A673 (cell line): Measurements from ENCODE around the gene TEX2. TPM values are rescaled to one million over a fixed set of nuclear protein-coding genes. Genes with fewer than 3 reads are reported as not detected.

Source experiments
- BruUV-seq: library from RNA; stranded (reverse); fragments of 400-500 nt; replicated peaks from 2 replicates; lab custom pipeline; 2021; lab: Mats Ljungman, UMichigan
- CTCF ChIA-PET: fragments of 300-600 bp; sonication (Branson Sonifier 250); formaldehyde crosslinking; loops from one replicate; lab custom pipeline; 2022; ENCODE audit warnings: antibody characterized with exemption; lab: Charles Lee
- POLR2A ChIA-PET: fragments of 300-600 bp; sonication (Branson Sonifier 250); formaldehyde crosslinking; loops from one replicate; lab custom pipeline; 2022; ENCODE audit warnings: antibody characterized with exemption; ENCODE audit not compliant: low non-redundant PET; lab: Charles Lee
- DNase-seq: peaks from one replicate; pipeline ENCODE4 v3.0.0-alpha.2; 2015; ENCODE audit warnings: low spot score
- H3K27ac ChIP-seq: fragments of 200-600 bp; sonication (generic); 2 replicates; pipeline ENCODE4 v1.5.1; 2016; ENCODE audit warnings: mixed run types, low read depth, mild to moderate bottlenecking, mixed read lengths, antibody characterized with exemption, low read length; ENCODE audit not compliant: poor library complexity, severe bottlenecking
- H3K27me3 ChIP-seq: fragments of 200-600 bp; sonication (generic); replicated peaks from 2 replicates; pipeline ENCODE4 v1.6.1; 2017; ENCODE audit warnings: mixed run types, low read depth, mild to moderate bottlenecking, mixed read lengths, antibody characterized with exemption, low read length; ENCODE audit not compliant: insufficient read depth, poor library complexity
- H3K36me3 ChIP-seq: fragments of 200-600 bp; sonication (generic); 2 replicates; pipeline ENCODE4 v1.6.1; 2016; ENCODE audit warnings: mixed run types, mild to moderate bottlenecking, mixed read lengths, antibody characterized with exemption, low read length; ENCODE audit not compliant: insufficient read depth, poor library complexity, severe bottlenecking
- H3K4me1 ChIP-seq: fragments of 200-600 bp; sonication (generic); 2 replicates; pipeline ENCODE4 v1.6.1; 2017; ENCODE audit warnings: mixed run types, mild to moderate bottlenecking, mixed read lengths, antibody characterized with exemption, low read length; ENCODE audit not compliant: insufficient read depth, poor library complexity, severe bottlenecking
- H3K4me3 ChIP-seq: fragments of 200-600 bp; sonication (generic); 2 replicates; pipeline ENCODE4 v1.5.1; 2016; ENCODE audit warnings: low read depth, mixed run types, mild to moderate bottlenecking, mixed read lengths, low read length; ENCODE audit not compliant: poor library complexity, severe bottlenecking
- H3K9me3 ChIP-seq: fragments of 200-600 bp; sonication (generic); 2 replicates; pipeline ENCODE4 v1.6.1; 2016; ENCODE audit warnings: mixed run types, low read depth, mild to moderate bottlenecking, mixed read lengths, antibody characterized with exemption, low read length; ENCODE audit not compliant: poor library complexity, severe bottlenecking
- EZH2 ChIP-seq: fragments of 200-600 bp; sonication (generic); IDR thresholded peaks from 2 replicates; pipeline ENCODE4 v1.6.1; 2017; ENCODE audit warnings: borderline replicate concordance, low read depth, mild to moderate bottlenecking, mixed read lengths, antibody characterized with exemption, low read length; ENCODE audit not compliant: poor library complexity, severe bottlenecking
- intact Hi-C: fragments of 100-400 bp; cut with micrococcal nuclease; formaldehyde crosslinking; loops from one replicate; pipeline ENCODE4 v1.10.0; 2022; ENCODE audit not compliant: unreplicated experiment
- total RNA-seq: library from RNA; stranded (reverse); gene quantifications from 2 replicates; pipeline ENCODE4 v1.2.3, GENCODE V29; 2021
- TF ChIP-seq, protein P1 (sequence below): fragments of 300-800, 200-600 bp; sonication (generic); conservative IDR thresholded peaks from 2 replicates; pipeline ENCODE4 v1.5.1; 2017; ENCODE audit warnings: low read depth, mild to moderate bottlenecking, antibody characterized with exemption, low read length, moderate library complexity, mixed read lengths

Gene TEX2
- total RNA-seq, 1 experiment from 2014 or later: 16.1 TPM

- DNase-seq: no peak
- CTCF ChIA-PET: no interaction called here
- POLR2A ChIA-PET: no interaction called here
- Histone ChIP-seq H3K27ac (no peak overlapping the region), H3K4me3 (no peak overlapping the region), H3K9me3 (peaks cover 8% of the 10 kb centered on the region), H3K4me1 (no peaks in the 10 kb centered on the region), H3K36me3 (no peaks in the 10 kb centered on the region), H3K27me3 (no peaks in the 10 kb centered on the region)
- no peak for TF ChIP-seq EZH2
- TF ChIP-seq, protein P1, sequence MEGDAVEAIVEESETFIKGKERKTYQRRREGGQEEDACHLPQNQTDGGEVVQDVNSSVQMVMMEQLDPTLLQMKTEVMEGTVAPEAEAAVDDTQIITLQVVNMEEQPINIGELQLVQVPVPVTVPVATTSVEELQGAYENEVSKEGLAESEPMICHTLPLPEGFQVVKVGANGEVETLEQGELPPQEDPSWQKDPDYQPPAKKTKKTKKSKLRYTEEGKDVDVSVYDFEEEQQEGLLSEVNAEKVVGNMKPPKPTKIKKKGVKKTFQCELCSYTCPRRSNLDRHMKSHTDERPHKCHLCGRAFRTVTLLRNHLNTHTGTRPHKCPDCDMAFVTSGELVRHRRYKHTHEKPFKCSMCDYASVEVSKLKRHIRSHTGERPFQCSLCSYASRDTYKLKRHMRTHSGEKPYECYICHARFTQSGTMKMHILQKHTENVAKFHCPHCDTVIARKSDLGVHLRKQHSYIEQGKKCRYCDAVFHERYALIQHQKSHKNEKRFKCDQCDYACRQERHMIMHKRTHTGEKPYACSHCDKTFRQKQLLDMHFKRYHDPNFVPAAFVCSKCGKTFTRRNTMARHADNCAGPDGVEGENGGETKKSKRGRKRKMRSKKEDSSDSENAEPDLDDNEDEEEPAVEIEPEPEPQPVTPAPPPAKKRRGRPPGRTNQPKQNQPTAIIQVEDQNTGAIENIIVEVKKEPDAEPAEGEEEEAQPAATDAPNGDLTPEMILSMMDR: no peak
- BruUV-seq: no TSS peak
- intact Hi-C loops: no loop called here
Measured at GRCh38 chr17:64193561-64193960, 69.5 kb downstream of the TEX2 start.

GRCh38 chr17:64192589-64192988, 70.5 kb downstream of the TEX2 start:
- CTCF ChIA-PET: no interaction called here
- TF ChIP-seq EZH2: no peak
- TF ChIP-seq, protein P1: no peak
- POLR2A ChIA-PET: no interaction called here
- Histone ChIP-seq H3K36me3 (no peaks in the 10 kb centered on the region), H3K27ac (no peak overlapping the region), H3K9me3 (peaks cover 7% of the 10 kb centered on the region), H3K4me1 (no peaks in the 10 kb centered on the region), H3K4me3 (no peak overlapping the region), H3K27me3 (no peaks in the 10 kb centered on the region)
- no peak for DNase-seq
- intact Hi-C loops: no loop called here
- BruUV-seq: no TSS peak

GRCh38 chr17:64190472-64190871, 72.6 kb downstream of the TEX2 start:
- TF ChIP-seq, protein P1: no peak
- no peak for TF ChIP-seq EZH2
- H3K9me3 ChIP-seq: no peaks in the 10 kb centered on the region
- CTCF ChIA-PET: no interaction called here
- intact Hi-C loops: no loop called here
- DNase-seq: no peak
- no peaks in the 10 kb centered on the region for H3K4me1 ChIP-seq
- H3K27me3 ChIP-seq: no peaks in the 10 kb centered on the region
- no TSS peak for BruUV-seq
- H3K4me3 ChIP-seq: no peak overlapping the region
- no peak overlapping the region for H3K27ac ChIP-seq
- POLR2A ChIA-PET: no interaction called here
- no peaks in the 10 kb centered on the region for H3K36me3 ChIP-seq
